Neural progenitor cell (in vitro differentiated cells): ENCODE results near the gene RBM10.
"Not testable (repeated sequence)": the region's sequence is repeated elsewhere in the genome, so short reads cannot be mapped to it uniquely, and the experiment has no call there.

Source experiments
- EZH2 ChIP-seq: fragments of 200-600 bp; sonication (generic); IDR thresholded peaks from 2 replicates; pipeline ENCODE4 v1.6.1; 2017; ENCODE audit warnings: antibody characterized with exemption, mild to moderate bottlenecking, moderate library complexity
- EZH2phosphoT487 ChIP-seq: fragments of 200-600 bp; sonication (generic); IDR thresholded peaks from 2 replicates; pipeline ENCODE4 v1.6.1; 2017; ENCODE audit warnings: antibody characterized with exemption
- TF ChIP-seq, protein P1 (sequence below): fragments of 200-600 bp; sonication (generic); IDR thresholded peaks from 2 replicates; pipeline ENCODE4 v1.5.1; 2017; ENCODE audit warnings: antibody characterized with exemption, mild to moderate bottlenecking

DNA sequence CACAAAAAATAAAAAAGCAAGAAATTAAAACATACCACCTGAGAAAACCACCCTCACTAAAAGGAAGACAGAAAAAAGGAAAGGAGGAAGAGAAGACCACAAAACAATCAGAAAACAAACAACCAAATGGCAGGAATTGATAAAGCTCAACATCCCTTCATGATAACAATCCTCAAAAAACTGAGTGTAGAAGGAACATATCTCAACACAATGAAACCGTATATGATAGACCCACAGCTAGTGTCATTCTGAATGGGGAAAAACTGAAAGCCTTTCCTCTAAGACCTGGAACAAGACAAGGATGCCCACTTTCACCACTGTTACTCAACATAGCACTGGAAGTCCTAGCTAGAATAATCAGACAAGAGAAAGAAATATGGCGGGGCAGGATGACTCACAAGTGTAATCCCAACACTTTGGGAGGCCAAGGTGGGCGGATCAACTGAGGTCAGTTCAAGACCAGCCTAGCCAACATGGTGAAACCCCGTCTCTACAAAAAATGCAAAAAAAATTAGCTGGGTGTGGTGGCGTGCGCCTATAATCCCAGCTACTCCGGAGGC, 28.4 kb upstream of the RBM10 start:
- TF ChIP-seq, protein P1, sequence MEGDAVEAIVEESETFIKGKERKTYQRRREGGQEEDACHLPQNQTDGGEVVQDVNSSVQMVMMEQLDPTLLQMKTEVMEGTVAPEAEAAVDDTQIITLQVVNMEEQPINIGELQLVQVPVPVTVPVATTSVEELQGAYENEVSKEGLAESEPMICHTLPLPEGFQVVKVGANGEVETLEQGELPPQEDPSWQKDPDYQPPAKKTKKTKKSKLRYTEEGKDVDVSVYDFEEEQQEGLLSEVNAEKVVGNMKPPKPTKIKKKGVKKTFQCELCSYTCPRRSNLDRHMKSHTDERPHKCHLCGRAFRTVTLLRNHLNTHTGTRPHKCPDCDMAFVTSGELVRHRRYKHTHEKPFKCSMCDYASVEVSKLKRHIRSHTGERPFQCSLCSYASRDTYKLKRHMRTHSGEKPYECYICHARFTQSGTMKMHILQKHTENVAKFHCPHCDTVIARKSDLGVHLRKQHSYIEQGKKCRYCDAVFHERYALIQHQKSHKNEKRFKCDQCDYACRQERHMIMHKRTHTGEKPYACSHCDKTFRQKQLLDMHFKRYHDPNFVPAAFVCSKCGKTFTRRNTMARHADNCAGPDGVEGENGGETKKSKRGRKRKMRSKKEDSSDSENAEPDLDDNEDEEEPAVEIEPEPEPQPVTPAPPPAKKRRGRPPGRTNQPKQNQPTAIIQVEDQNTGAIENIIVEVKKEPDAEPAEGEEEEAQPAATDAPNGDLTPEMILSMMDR = not testable (repeated sequence)
- TF ChIP-seq EZH2phosphoT487, EZH2: not testable (repeated sequence)
